Measurements from ENCODE around the gene ADAM22. TPM values are rescaled to one million over a fixed set of nuclear protein-coding genes. Genes with fewer than 3 reads are reported as not detected.

ADAM22 gene
- total RNA-seq, 1 donor from 2014 or later = under 0.01 TPM

GRCh38 chr7:88046839-88047573, 113.0 kb downstream of the ADAM22 start:
- Histone ChIP-seq H3K27me3 (ENCODE audit: control insufficient read depth, insufficient read depth, low read length) (no peaks in the 10 kb centered on the region), H3K4me3 (ENCODE audit: low read depth, low read length) (no peak overlapping the region), H3K36me3 (ENCODE audit: control insufficient read depth, insufficient read depth, low read length) (no peaks in the 10 kb centered on the region)
- no peak for DNase-seq (ENCODE audit: low read depth)
- TF ChIP-seq CTCF (IDR thresholded peaks at IDR 0.05; ENCODE audit: insufficient read depth, low read length, severe bottlenecking) = no peak
- no peak for FAIRE-seq

GRCh38 chr7:88057655-88058054, 123.6 kb downstream of the ADAM22 start:
- no peak for FAIRE-seq
- Histone ChIP-seq H3K4me3 (ENCODE audit: low read depth, low read length) (no peak overlapping the region), H3K27me3 (ENCODE audit: control insufficient read depth, insufficient read depth, low read length) (no peaks in the 10 kb centered on the region), H3K36me3 (ENCODE audit: control insufficient read depth, insufficient read depth, low read length) (no peaks in the 10 kb centered on the region)
- TF ChIP-seq CTCF (IDR thresholded peaks at IDR 0.05; ENCODE audit: insufficient read depth, low read length, severe bottlenecking) = no peak
- DNase-seq (ENCODE audit: low read depth) = no peak

GRCh38 chr7:88062238-88062637, 128.2 kb downstream of the ADAM22 start:
- no peak overlapping the region for H3K4me3 ChIP-seq (ENCODE audit: low read depth, low read length)
- no peaks in the 10 kb centered on the region for H3K36me3 ChIP-seq (ENCODE audit: control insufficient read depth, insufficient read depth, low read length)
- no peak for TF ChIP-seq CTCF (IDR thresholded peaks at IDR 0.05; ENCODE audit: insufficient read depth, low read length, severe bottlenecking)
- no peaks in the 10 kb centered on the region for H3K27me3 ChIP-seq (ENCODE audit: control insufficient read depth, insufficient read depth, low read length)
- DNase-seq (ENCODE audit: low read depth) (no peak), FAIRE-seq (no peak)

- no peak for DNase-seq (ENCODE audit: low read depth)
- H3K27me3 ChIP-seq (ENCODE audit: control insufficient read depth, insufficient read depth, low read length) = no peaks in the 10 kb centered on the region
- TF ChIP-seq CTCF (IDR thresholded peaks at IDR 0.05; ENCODE audit: insufficient read depth, low read length, severe bottlenecking) = no peak
- FAIRE-seq = no peak
- H3K4me3 ChIP-seq (ENCODE audit: low read depth, low read length) = no peak overlapping the region
- no peaks in the 10 kb centered on the region for H3K36me3 ChIP-seq (ENCODE audit: control insufficient read depth, insufficient read depth, low read length)
Measured at GRCh38 chr7:88069093-88069492, 135.0 kb downstream of the ADAM22 start.

- no peak for TF ChIP-seq CTCF (IDR thresholded peaks at IDR 0.05; ENCODE audit: insufficient read depth, low read length, severe bottlenecking)
- Histone ChIP-seq H3K4me3 (ENCODE audit: low read depth, low read length) (no peak overlapping the region), H3K36me3 (ENCODE audit: control insufficient read depth, insufficient read depth, low read length) (no peaks in the 10 kb centered on the region), H3K27me3 (ENCODE audit: control insufficient read depth, insufficient read depth, low read length) (no peaks in the 10 kb centered on the region)
- FAIRE-seq (no peak), DNase-seq (ENCODE audit: low read depth) (no peak)
Measured at GRCh38 chr7:88071994-88072714, 138.1 kb downstream of the ADAM22 start.

All from bronchial epithelial cell (primary cell).